ENCODE results near the gene OR10V1. TPM values are rescaled to one million over a fixed set of nuclear protein-coding genes. Genes with fewer than 3 reads are reported as not detected.

OR10V1 gene
- total RNA-seq, 1 donor from 2014 or later: not detected

GRCh38 chr11:59678118-59678812 is 35.4 kb downstream of the OR10V1 start:
- Mint-ChIP-seq H3K4me1 (ENCODE audit: low read depth) (peaks cover 35% of the 10 kb centered on the region), H3K36me3 (ENCODE audit: insufficient read depth) (peaks cover 2% of the 10 kb centered on the region), H3K27me3 (no peaks in the 10 kb centered on the region), H3K27ac (no peak overlapping the region), H3K9me3 (ENCODE audit: low read depth) (peaks cover 12% of the 10 kb centered on the region), H3K4me3 (ENCODE audit: low read depth) (no peak overlapping the region)
- DNase-seq (ENCODE audit: low spot score, unreplicated experiment): no peak
- TF ChIP-seq CTCF (IDR thresholded peaks at IDR 0.05; ENCODE audit: unreplicated experiment): no peak

GRCh38 chr11:59676205-59676604 is 37.4 kb downstream of the OR10V1 start:
- Mint-ChIP-seq H3K4me1 (ENCODE audit: low read depth) (peaks cover 20% of the 10 kb centered on the region), H3K9me3 (ENCODE audit: low read depth) (peaks cover 9% of the 10 kb centered on the region), H3K27ac (no peak overlapping the region), H3K36me3 (ENCODE audit: insufficient read depth) (peaks cover 2% of the 10 kb centered on the region), H3K4me3 (ENCODE audit: low read depth) (no peak overlapping the region), H3K27me3 (no peaks in the 10 kb centered on the region)
- DNase-seq (ENCODE audit: low spot score, unreplicated experiment): no peak
- TF ChIP-seq CTCF (IDR thresholded peaks at IDR 0.05; ENCODE audit: unreplicated experiment): no peak

- peaks cover 9% of the 10 kb centered on the region for H3K9me3 Mint-ChIP-seq (ENCODE audit: low read depth)
- H3K36me3 Mint-ChIP-seq (ENCODE audit: insufficient read depth): peaks cover 2% of the 10 kb centered on the region
These were observed 39.4 kb downstream of the OR10V1 start for GRCh38 chr11:59674291-59674690.

GRCh38 chr11:59673291-59673690 is 40.4 kb downstream of the OR10V1 start:
- Mint-ChIP-seq H3K27ac (no peak overlapping the region), H3K4me3 (ENCODE audit: low read depth) (no peak overlapping the region), H3K36me3 (ENCODE audit: insufficient read depth) (peaks cover 1% of the 10 kb centered on the region), H3K9me3 (ENCODE audit: low read depth) (peaks cover 8% of the 10 kb centered on the region), H3K4me1 (ENCODE audit: low read depth) (peaks cover 11% of the 10 kb centered on the region), H3K27me3 (no peaks in the 10 kb centered on the region)
- TF ChIP-seq CTCF (IDR thresholded peaks at IDR 0.05; ENCODE audit: unreplicated experiment): no peak
- DNase-seq (ENCODE audit: low spot score, unreplicated experiment): no peak

More at GRCh38 chr11:59674291-59674690, 39.4 kb downstream of the OR10V1 start:
- Mint-ChIP-seq H3K27me3 (no peaks in the 10 kb centered on the region), H3K27ac (no peak overlapping the region), H3K4me3 (ENCODE audit: low read depth) (no peak overlapping the region), H3K4me1 (ENCODE audit: low read depth) (peaks cover 11% of the 10 kb centered on the region)
- DNase-seq (ENCODE audit: low spot score, unreplicated experiment): no peak
- TF ChIP-seq CTCF (IDR thresholded peaks at IDR 0.05; ENCODE audit: unreplicated experiment): no peak

- Mint-ChIP-seq H3K4me1 (ENCODE audit: low read depth) (peaks cover 26% of the 10 kb centered on the region), H3K4me3 (ENCODE audit: low read depth) (no peak overlapping the region), H3K27ac (no peak overlapping the region), H3K36me3 (ENCODE audit: insufficient read depth) (peaks cover 5% of the 10 kb centered on the region), H3K9me3 (ENCODE audit: low read depth) (no peaks in the 10 kb centered on the region), H3K27me3 (no peaks in the 10 kb centered on the region)
- TF ChIP-seq CTCF (IDR thresholded peaks at IDR 0.05; ENCODE audit: unreplicated experiment): no peak
- DNase-seq (ENCODE audit: low spot score, unreplicated experiment): no peak
These were observed 42.2 kb downstream of the OR10V1 start for GRCh38 chr11:59671471-59671870.
